GM04504 (cell line): ENCODE measurements around the gene DNAH7.

ENCODE experiments used
- DNase-seq: peaks from one replicate; pipeline ENCODE4 v3.0.0-alpha.2; 2012; ENCODE audit warnings: low read depth

DNAH7 gene

DNA sequence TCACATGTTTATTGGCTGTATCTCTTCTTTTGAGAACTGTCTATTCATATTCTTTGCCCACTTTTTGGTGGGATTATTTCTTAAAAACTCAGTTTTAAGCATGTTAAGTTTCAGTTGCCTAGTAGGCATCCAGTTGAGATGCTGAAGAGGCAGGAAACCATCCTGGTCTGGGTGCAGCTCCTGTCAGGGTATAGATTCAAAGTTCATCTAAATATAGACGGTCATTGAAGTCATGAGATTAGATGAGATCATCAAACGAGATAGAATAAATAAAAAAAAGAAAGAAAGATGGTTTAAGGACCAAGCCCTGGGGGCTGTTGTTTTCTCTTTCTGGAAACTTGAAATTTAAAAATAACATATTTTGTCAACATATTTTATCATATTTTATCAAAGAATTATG lies 9.2 kb upstream of the DNAH7 start:
- no peak for DNase-seq

DNA sequence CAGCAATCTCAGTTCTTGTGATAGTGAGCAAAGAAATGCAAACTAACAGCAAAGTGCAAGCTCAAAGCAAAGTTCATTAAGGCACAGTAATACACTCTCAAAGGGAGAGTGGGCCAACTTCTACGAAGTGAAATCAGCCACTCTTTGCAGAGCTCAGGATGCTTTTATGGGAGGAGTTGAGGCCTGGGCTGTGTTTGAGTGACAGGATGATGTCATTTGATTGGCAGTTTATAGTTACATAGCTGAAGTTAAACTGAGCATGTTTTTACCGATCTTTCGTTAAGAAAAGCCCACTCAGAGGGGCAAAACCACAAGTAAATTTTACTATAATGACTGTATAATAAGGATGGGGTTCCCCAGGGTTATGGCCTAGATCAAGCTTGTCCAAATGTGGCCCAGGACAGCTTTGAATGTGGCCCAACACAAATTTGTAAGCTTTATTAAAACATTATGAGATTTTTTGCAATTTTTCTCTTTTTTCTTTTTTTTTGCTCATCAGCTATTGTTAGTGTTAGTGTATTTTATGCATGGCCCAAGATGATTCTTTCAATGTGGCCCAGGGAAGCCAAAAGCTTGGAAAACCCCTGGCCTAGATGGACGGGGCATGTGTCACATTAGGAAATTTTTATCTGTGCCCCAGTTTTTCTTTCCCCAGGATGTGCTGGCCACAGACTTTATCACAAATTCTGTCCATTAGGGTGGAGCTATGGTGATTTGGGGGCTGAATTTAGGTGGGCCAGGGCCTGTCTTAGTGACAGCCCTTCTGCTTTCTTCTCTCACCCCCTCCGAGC lies 8.3 kb upstream of the DNAH7 start:
- no peak for DNase-seq

DNA sequence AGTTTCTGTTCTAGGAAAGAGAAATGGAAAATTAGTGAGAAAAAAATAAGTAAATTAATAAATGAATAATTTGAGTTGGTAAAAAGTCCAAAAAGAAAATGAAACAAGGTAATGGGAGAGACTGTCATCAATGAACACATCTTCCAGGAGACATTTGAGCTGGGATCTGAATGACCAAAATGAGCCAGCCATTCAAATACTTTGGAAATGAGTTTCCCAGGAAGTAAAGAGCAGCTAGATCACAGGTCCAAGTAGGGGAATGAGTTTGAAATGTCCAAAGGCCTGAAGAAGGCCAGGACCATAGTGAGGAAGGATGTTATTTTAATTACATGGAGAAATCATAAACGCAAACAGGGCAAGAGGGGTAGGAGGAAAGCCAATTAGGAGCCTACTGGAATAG lies 6.6 kb upstream of the DNAH7 start:
- DNase-seq: no peak

DNA sequence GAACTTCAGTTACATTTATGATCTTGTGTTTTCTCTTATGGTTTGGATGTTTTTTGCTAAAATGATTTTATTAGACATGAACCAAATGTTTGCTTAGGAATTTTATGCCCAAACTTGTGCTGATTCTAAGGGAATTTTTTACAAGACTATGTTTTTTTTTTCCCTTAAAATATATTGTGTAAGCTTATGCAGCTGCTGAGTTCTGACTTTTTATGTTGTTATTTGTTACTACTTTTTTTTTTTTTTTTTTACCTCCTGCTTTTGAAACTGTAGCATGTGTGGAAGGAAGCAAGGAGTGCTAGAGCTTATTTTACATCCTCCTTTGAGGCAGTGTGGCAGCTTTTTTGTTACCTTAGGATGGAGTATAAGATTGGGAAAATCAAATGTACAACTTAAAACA lies 6.0 kb upstream of the DNAH7 start:
- DNase-seq: no peak

DNA sequence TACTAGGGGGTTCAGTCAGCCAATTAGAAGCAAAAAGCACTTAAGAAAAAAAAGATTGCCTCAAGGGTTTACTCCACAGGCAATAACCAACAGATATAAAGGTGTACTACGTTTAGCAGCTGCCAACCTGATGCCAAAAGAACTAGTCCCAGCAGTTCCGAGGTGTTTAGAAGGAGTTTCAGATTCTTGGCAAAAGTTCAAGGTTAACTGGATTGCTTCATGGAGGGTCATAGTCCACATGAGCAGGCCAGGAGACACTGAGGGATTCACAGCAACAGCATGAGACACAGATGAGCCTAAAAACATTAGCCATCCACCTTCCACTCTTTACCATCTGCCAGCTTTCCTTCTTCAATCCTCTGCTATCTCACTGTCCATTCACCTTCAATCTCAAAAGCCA lies 4.9 kb upstream of the DNAH7 start:
- no peak for DNase-seq

DNA sequence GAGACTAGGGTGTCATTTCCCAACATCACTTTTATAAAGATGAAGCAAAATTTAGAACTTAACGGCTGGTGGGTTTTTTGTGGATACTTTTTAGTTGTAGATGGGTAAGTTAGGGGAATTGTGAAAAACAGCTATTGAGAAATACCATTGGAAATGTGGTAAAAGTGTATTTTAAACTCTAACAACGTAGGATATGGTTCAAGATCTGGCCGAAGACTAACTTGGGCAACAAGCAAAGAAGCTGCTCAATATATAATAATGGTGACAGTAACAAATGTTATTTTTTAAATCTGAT lies 1.6 kb downstream of the DNAH7 start:
- DNase-seq: no peak

DNA sequence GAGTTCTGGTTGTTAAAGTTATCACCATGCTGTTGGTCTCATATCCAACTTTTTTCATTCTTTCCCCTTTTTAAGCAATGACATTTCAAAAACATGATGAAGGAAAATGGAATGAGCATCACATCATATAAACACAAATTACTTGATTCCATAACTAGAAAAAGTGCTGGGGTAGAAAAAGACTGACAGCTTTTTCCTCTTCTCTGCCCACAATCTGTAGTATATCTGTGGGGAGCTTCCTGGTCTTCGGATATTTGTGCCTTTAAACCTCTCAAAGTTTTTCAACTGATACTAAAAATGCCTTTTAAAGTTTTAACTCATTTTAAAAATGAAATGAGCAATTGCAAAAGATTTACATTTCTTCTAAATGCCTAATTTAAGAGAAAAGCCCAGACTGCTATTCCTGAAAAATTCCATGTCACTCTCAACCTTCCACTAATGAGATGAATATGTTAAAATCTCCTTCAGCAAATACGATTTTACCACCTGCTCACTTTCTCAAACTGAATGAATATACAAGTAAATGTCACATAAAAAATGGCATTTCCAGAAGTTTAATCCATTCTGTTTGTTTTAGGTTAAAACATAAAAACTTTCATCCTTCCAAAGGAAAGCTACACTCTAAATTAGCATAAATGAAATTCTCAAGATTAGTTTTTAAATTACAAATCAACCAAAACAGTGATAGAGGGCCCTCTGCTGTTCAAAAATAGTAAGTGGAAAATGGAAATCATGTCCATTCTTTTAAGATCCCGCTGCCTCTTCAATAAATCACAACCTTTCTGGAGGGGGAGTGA lies 2.1 kb downstream of the DNAH7 start:
- no peak for DNase-seq

DNA sequence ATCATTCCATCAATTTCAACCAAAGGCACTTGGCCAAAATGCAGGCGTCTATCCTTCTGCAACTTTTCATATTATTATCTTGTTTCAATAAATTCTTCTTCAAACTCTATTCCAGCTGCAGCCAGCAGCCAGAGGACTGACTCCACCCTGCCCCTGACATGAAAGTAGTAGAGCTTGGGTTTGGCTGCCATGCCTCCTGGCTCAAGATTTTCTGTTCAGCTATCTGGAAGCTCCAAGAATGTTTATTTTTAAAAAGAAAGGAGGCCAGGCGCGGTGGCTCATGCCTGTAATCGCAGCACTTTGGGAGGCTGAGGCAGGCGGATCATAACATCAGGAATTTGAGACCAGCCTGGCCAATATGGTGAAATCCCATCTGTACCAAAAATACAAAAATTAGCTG lies 4.9 kb downstream of the DNAH7 start:
- no peak for DNase-seq

DNA sequence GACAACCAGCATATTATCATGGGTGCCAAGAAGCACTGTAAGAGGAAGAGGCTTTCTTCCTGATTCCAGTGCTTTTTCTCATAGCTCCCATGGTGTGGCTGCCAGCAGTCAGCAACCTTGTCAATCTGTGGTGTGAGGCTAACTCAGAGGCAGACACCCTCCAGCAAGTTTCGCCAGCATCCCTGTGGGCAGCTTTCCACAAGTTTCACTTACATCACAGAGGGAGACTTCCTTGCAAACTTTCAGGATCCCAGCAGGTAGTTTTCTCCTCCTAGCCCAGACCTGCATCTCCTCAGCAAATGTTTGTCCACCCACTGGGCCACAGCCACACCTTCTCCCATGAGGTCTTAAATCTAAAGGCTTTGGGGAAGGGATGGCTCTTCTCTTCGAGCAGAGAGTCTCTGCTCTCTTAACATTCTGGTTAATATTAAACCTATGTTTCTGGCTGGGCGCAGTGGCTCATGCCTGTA lies 9.1 kb downstream of the DNAH7 start:
- no peak for DNase-seq

DNA sequence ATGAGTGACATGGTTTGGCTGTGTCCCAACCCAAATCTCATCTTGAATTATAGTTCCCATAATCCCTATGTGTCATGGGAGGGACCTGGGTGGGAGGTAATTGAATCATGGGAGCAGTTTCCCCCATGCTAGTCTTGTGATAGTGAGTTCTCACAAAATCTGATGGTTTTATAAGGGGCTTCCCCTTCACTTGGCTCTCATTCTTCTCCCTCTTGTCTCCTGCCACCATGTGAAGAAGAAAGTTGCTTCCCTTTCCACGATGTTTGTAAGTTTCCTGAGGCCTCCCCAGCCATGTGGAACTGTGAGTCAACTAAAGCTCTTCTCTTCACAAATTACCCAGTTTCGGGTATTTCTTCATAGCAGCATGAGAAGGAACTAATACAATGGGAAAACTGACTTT lies 14.0 kb downstream of the DNAH7 start:
- no peak for DNase-seq

DNA sequence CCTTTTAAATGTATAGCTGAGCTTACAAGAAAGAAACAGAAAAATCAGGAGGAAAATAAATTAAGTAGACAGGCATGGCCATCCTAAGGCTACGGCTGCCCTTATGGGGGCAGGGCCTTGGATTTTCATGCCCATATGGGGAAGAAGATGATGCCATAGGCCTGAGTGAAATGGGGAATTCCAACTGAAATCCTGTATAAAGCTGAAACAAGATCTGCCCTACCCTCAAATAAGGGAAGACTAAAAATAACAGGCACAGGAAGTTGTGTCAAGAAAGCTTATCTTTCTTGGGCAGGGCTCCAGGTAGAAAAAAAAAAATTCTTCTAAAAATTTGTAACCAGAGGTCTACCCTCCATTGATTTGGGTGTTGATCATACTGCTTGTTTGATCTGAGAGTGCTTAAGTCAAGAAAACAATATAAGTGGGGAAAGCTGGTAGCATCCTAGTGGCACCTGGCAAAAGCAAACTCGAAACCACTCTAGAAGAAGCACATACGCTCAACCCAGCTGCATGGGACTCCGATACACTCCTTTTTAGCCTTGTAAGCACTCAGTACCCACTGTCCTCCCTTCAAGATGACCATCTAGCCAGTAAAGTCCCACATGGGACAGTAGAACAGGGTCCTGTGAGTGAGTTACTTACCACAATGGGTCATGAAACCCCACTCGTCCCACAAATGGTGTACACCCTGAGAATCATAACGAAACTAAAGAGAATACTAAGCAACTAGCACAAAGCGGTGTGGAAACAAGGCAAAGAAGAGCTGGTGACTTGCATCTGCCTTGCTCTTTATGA lies 22.3 kb downstream of the DNAH7 start:
- no peak for DNase-seq

DNA sequence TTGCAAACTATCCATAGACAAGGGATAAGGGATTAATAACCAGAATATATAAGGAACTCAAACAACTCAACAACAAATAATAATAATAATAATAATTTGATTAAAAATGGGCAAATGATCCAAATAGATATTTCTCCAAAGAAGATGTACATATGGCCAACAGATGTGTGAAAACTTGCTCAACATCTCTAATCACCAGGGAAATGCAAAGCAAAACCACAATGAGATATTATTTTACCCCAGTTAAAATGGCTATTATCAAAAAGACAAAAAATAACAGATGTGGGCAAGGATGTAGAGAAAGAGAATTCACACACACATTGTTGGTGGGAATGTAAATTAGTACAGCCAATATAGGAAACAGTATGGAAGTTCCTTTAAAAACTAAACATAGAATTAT lies 26.9 kb downstream of the DNAH7 start:
- no peak for DNase-seq

DNA sequence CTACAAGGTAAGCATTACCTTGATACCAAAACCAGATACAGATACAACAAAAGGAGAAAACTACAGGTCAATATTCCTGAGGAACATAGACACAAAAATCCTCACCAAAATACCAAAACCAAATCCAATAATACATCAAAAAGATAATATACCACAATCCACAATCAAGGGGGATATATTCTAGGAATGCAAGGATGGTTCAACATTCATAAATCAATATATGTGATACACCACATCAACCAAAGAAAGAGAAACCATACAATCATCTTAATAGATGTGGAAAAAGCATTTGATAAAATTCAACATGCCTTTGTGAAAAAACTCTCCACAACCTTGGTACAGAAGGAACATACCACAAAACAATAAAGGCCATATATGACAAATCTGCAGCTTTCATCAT lies 28.4 kb downstream of the DNAH7 start:
- no peak for DNase-seq

DNA sequence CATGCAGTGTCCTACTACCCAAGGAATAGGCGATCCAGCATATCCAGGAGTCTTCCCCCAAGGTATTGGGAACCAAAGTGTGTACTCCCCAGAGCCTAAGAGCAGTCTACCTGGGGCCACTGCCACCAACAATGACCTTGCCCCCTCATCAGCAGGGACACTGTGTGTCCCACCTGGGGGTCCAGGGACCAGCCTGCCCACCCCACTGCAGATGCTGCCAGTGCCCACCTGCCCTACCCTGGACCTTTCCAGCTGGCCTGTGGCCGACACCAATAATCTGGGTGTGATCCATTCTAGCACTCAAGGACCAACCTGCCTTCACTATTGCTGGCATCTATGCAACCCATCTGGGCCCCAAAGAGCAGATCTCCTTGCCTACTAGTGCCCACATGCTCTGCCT lies 32.2 kb downstream of the DNAH7 start:
- DNase-seq: no peak

DNA sequence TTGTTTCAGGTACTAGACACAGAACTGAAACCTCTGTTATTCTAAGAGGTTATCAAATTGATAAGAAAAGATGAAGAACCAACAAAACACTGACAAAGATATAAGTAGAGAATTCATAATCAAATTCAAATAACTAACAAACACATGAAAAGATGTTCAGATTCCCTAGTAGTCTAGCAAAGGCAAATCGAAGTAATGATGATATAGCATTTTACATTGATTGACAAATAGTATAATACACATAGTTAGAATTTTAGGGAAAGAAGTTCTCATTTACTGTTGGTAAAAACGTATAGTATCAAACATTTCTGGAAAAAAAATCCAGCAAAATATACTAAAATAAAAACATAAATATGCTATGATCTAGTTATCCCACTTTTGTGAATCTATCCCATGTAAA lies 50.6 kb downstream of the DNAH7 start:
- no peak for DNase-seq

DNA sequence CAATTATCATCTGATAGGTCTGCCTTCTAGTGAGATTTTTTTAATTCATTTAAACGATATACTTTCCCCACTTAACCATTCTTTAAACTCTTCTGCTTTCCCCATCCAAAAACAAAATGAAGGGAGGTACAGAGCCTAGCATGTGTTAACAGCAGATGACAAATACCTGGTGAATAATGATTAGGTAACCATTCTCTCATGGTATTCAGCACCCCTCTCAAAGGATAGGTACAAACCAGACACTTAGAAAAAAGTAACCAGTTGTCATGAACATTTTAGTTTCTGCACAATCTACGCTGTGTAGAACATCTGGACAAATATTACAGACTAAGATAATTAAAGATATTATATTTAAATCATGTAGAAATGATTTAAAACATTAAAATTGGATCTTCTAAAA lies 56.3 kb downstream of the DNAH7 start:
- no peak for DNase-seq

DNA sequence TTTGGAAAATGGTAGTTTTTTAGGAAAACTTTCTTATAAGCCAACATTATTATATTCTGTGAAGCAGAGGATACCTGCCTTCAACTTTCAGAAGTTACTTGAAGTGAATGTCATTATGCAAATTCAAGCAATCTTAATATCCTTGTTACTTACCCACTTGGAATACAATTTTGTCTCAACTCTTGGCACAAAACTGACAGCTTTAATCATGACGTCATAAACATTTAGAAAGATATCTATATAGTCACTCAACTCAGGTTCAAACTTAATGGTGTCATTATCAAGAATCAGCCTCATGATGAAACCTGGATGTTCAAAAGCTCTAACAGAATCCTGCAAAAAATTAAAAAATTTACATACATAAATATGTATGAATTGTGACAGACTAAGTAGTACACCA lies 68.1 kb downstream of the DNAH7 start:
- no peak for DNase-seq

DNA sequence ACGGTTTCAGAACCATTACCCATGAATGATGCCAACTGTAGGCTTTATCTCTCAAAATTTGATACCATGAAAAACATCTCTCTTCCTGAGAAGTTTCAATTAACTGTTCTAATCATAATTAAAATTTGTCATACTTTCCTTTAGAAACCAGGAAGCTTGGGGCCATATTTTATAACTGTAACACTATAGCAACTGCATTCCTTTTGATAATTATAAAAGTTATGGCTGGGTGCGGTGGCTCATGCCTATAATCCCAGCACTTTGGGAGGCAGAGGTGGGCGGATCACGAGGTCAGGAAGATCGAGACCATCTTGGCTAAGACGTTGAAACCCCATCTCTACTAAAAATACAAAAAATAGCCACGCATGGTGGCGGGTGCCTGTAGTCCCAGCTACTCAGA lies 70.6 kb downstream of the DNAH7 start:
- DNase-seq: no peak

DNA sequence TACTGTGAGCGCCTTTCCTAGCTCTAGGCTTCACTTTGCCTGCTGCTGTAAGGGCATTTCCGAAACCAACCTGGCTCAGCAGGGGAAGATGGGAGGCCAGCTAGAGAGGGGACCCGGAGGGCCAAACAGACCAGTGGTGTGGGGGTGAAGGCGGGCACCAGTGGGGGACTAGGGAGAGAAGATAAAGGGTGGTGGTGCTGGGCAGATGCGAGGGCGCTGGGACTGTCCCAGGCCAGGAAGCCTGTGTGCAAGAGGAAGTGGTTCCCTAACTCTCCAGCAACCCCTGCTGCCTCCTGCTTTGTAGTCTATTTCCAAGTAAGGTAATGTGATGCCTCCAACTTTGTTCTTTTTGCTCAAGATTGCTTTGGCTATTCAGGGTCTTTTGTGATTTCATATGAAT lies 73.1 kb downstream of the DNAH7 start:
- no peak for DNase-seq

DNA sequence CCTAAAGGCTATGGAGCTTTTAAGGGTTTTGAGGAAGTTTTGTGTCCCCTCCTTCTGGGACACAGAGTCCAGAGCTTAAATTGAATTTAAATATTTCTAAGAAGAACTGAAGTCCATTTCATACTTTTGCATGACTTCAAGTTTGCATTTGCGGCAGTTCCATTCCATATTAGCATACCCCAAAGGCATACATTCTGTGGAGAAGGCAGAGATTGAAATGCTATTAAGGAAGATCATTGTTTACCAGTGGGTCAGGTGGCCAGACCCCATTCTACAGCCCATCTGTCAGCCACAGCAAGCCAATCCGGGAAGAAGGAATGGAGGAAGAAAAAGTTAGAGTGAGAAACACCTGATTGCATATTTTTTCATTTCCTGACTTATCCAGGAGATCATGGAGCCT lies 75.0 kb downstream of the DNAH7 start:
- no peak for DNase-seq

DNA sequence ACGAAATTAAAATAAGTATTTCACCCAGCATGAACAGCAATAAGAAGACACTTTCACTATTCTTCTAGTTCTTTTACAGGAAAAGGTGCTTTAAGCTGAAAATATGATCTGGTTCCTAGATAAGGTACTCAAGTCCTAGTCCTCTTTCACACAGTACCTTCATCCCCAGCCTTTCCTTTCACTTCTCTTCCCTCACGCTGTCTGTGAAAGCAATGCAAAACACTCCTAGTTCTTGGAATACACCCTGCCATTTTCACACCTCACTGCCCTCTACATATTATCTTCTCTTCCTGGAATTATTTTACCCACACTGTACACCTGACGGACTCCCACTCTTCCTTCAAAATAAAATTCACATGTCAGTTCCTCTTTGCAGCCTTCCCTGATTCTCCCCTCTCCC lies 82.9 kb downstream of the DNAH7 start:
- DNase-seq: no peak

DNA sequence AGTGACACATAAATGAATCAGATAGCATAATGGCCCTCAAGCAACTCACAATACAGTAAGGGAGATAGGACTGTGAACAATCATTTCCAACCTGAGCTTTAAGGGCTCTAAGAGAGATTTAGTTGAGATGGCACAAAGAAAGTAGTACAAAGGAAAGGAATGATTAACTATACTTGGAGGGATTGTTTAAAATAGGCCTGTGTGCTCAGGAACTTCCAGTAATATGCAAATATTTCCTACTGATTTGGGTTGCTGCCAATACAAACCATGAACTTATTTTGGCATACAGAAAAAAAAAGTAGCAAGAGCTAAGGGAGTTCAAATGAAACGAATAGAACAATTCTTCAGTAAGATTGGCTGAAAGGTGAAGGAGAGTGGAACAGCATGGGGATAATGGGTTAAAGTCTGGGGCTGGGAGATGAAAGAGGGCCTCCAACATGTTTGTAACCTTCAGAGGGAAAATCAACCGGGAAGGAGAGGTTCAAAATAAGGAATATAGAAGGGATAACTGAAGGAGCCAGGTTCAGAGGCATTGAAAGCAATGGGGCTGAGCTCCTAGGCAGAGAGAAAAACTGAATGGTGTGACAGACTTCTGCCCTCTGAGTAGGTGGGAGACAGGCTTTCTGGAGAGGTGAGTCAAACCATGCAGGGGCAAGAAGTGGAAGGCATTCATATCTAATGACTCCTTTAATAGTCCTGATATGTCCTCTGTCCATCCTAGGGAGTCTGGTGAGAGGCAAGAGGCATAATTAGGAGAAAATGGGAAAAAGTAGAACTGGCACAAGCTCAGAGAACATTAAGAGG lies 83.5 kb downstream of the DNAH7 start:
- DNase-seq: no peak
